GM10248 (cell line): ENCODE data around the gene COG8.
"Not testable (repeated sequence)": the region's sequence is repeated elsewhere in the genome, so short reads cannot be mapped to it uniquely, and the experiment has no call there.

Source experiments
- CTCF ChIA-PET: fragments of 300-600 bp; sonication (Branson Sonifier 250); formaldehyde crosslinking; extraction: SDS; loops from one replicate; lab custom pipeline; 2021; ENCODE audit warnings: antibody characterized with exemption; lab: Yijun Ruan, JAX
- POLR2A ChIA-PET: fragments of 350-650 bp; sonication (Branson Sonifier 250); formaldehyde crosslinking; extraction: SDS; loops from one replicate; lab custom pipeline; 2020; ENCODE audit warnings: antibody characterized with exemption; lab: Yijun Ruan, JAX
- DNase-seq: peaks from one replicate; pipeline ENCODE4 v3.0.0; 2012; ENCODE audit errors: extremely low spot score
- CTCF ChIP-seq: IDR thresholded peaks from 2 replicates; pipeline ENCODE4 v1.5.1; 2012; ENCODE audit warnings: mild to moderate bottlenecking, low read depth; ENCODE audit errors: extremely low read depth, missing control alignments, control extremely low read depth

The COG8 gene

GRCh38 chr16:69293401-69293800 is 46.0 kb downstream of the COG8 start:
- no peak for TF ChIP-seq CTCF
- no peak for DNase-seq
- POLR2A ChIA-PET = no interaction called here
- CTCF ChIA-PET = interaction anchor here (1.1 kb wide), 1 partner anchor 151 kb away, joined by 3 read pairs; no protein-coding TSS in a partner anchor

GRCh38 chr16:69291657-69292056 is 47.7 kb downstream of the COG8 start:
- POLR2A ChIA-PET, DNase-seq: not testable (repeated sequence)
- CTCF ChIA-PET = interaction anchor here (2.3 kb wide), 1 partner anchor 9 kb away, joined by 8 read pairs; no protein-coding TSS in a partner anchor

- peak; percentile 46 for TF ChIP-seq CTCF
- POLR2A ChIA-PET = interaction anchor here (0.9 kb wide), 1 partner anchor 137 kb away, joined by 5 read pairs; no protein-coding TSS in a partner anchor
- peak; percentile 56 for DNase-seq
- CTCF ChIA-PET = interaction anchor here (0.7 to 4.4 kb wide), 19 partner anchors 9 to 854 kb away, joined by 3 to 72 read pairs (median 4); no protein-coding TSS in a partner anchor
Measured at GRCh38 chr16:69286941-69287713, 52.2 kb downstream of the COG8 start.

- ChIA-PET CTCF (interaction anchor here (0.8 to 4.4 kb wide), 17 partner anchors 11 to 757 kb away, joined by 3 to 72 read pairs (median 5); no protein-coding TSS in a partner anchor), POLR2A (no interaction called here)
- DNase-seq = no peak
- TF ChIP-seq CTCF = no peak
Measured at GRCh38 chr16:69285240-69285639, 54.1 kb downstream of the COG8 start.

DNA sequence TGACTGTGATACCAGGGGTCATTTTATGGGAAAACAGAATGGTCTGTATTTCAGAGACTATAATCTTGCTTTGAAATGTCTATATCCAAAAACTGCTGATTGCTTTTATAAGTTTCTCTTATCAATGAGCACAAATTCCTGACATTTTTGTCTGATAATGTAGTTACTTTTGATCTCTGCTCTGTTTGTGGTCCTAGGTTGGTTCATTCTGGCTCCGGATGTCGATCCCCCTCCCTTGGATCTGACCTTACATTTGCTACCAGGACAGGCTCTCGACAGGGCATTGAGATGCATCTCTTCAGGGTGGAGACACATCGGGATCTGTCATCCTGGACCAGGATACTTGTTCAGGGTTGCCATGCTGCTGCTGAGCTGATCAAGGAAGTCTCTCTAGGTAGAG is 55.5 kb downstream of the COG8 start:
- ChIA-PET POLR2A (no interaction called here), CTCF (interaction anchor here (0.6 to 4.4 kb wide), 5 partner anchors 95 to 171 kb away, joined by 3 to 72 read pairs (median 3); no protein-coding TSS in a partner anchor)
- no peak for DNase-seq
- TF ChIP-seq CTCF = no peak

DNA sequence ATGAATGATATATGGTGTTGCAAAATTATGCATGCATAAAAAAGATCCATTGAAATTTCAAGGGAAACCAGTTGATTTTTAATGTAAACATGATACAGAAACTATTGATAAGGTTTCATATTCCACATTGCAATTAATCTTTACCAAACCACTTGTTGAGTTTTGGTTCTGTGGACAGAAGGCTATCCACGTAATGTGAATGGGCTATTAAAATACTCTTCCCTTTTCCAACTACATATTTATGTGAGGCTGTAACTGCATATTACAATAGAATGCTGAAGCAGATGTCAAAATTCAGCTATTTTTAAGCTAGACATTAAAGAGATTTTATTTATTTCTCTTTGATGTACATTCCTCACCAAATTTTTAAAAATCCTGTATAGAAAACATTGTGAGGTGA is 62.0 kb downstream of the COG8 start:
- DNase-seq = no peak
- CTCF ChIA-PET = interaction anchor here (3.6 kb wide), 1 partner anchor 10 kb away, joined by 20 read pairs; no protein-coding TSS in a partner anchor
- POLR2A ChIA-PET = interaction anchor here (0.6 kb wide), 1 partner anchor 1453 kb away, joined by 7 read pairs; no protein-coding TSS in a partner anchor
- no peak for TF ChIP-seq CTCF
